B cell (primary cell): ENCODE measurements around the gene PPP2R3A.

Source experiments
- CTCF ChIP-seq: fragments of 200-600 bp; IDR thresholded peaks from one replicate; pipeline ENCODE4 v1.8.0; 2022; ENCODE audit warnings: antibody characterized with exemption, mild to moderate bottlenecking
- EZH2 ChIP-seq: IDR thresholded peaks from 2 replicates; pipeline ENCODE4 v1.6.1; 2012; ENCODE audit warnings: borderline replicate concordance, low read depth, mild to moderate bottlenecking, moderate library complexity, low read length; ENCODE audit not compliant: insufficient read depth, poor library complexity, severe bottlenecking

- TF ChIP-seq CTCF: no peak
- no peak for TF ChIP-seq EZH2
Observed at GRCh38 chr3:135950941-135951340, 14.6 kb upstream of the PPP2R3A start.
